GM19468 (cell line): ENCODE results near the gene EIF6.

Experiments
- ATAC-seq: cut with Tn5 transposase; IDR thresholded peaks from one replicate; pipeline ENCODE4 v1.9.1; 2021; ENCODE audit warnings: mild to moderate bottlenecking, moderate library complexity, moderate number of reproducible peaks; ENCODE audit not compliant: unreplicated experiment; ENCODE audit errors: extremely low read depth

Gene EIF6

GRCh38 chr20:35314816-35315631 lies 30.5 kb upstream of the EIF6 start:
- no peak for ATAC-seq

GRCh38 chr20:35312318-35312717 lies 27.7 kb upstream of the EIF6 start:
- no peak for ATAC-seq

GRCh38 chr20:35311822-35312221 lies 27.2 kb upstream of the EIF6 start:
- ATAC-seq, result no peak

- ATAC-seq, result no peak
These were observed 26.8 kb upstream of the EIF6 start for GRCh38 chr20:35311409-35311808.

GRCh38 chr20:35307666-35308653 lies 23.4 kb upstream of the EIF6 start:
- ATAC-seq, result no peak

- no peak for ATAC-seq
These were observed 22.5 kb upstream of the EIF6 start for GRCh38 chr20:35306931-35307517.

GRCh38 chr20:35305682-35306556 lies 21.3 kb upstream of the EIF6 start:
- no peak for ATAC-seq

GRCh38 chr20:35304956-35305355 lies 20.4 kb upstream of the EIF6 start:
- ATAC-seq, result no peak

- ATAC-seq, result no peak
These were observed 19.3 kb upstream of the EIF6 start for GRCh38 chr20:35303735-35304491.

- ATAC-seq, result no peak
These were observed 18.8 kb upstream of the EIF6 start for GRCh38 chr20:35303382-35303734.

- ATAC-seq, result no peak
These were observed 18.1 kb upstream of the EIF6 start for GRCh38 chr20:35302421-35303335.

- no peak for ATAC-seq
These were observed 16.9 kb upstream of the EIF6 start for GRCh38 chr20:35301426-35301825.

- ATAC-seq, result no peak
These were observed 16.1 kb upstream of the EIF6 start for GRCh38 chr20:35300469-35301262.

- ATAC-seq, result no peak
These were observed 15.2 kb upstream of the EIF6 start for GRCh38 chr20:35299780-35300179.

GRCh38 chr20:35298264-35298663 lies 13.7 kb upstream of the EIF6 start:
- ATAC-seq, result no peak

- no peak for ATAC-seq
These were observed 13.2 kb upstream of the EIF6 start for GRCh38 chr20:35297740-35298139.

- no peak for ATAC-seq
These were observed 12.6 kb upstream of the EIF6 start for GRCh38 chr20:35297155-35297554.
